IMR-90 (cell line): ENCODE measurements around the gene GAL3ST3. TPM values are rescaled to one million over a fixed set of nuclear protein-coding genes. Genes with fewer than 3 reads are reported as not detected.

Experiments used
- ATAC-seq: fragments of 200-7000 bp; cut with Tn5 transposase; 2 replicates; pipeline ENCODE4 v1.9.1; 2020; ENCODE audit warnings: low read depth, mild to moderate bottlenecking, moderate library complexity
- BruUV-seq: library from RNA; stranded (reverse); fragments of 400-500 nt; replicated peaks from 2 replicates; lab custom pipeline; 2021; lab: Mats Ljungman, UMichigan
- CTCF ChIA-PET: fragments of 300-600 bp; formaldehyde crosslinking; extraction: SDS; loops from one replicate; lab custom pipeline; 2021; ENCODE audit warnings: antibody characterized with exemption; lab: Yijun Ruan, JAX
- POLR2A ChIA-PET: fragments of 300-600 bp; sonication (Branson Sonifier 250); formaldehyde crosslinking; loops from one replicate; lab custom pipeline; 2022; ENCODE audit warnings: antibody characterized with exemption; ENCODE audit not compliant: unreplicated experiment; lab: Charles Lee
- DNase-seq: peaks from one replicate; pipeline ENCODE4 v3.0.0; 2013
- H2AFZ ChIP-seq: replicated peaks from 2 replicates; pipeline ENCODE3; 2013; ENCODE audit warnings: low read length, mild to moderate bottlenecking; ENCODE audit not compliant: poor library complexity
- H2AK5ac ChIP-seq: 2 replicates; pipeline ENCODE4 v1.6.1; 2013; ENCODE audit warnings: low read depth, low read length, inconsistent platforms
- H2AK9ac ChIP-seq: replicated peaks from 2 replicates; pipeline ENCODE3; 2013; ENCODE audit warnings: mild to moderate bottlenecking, low read depth, low read length, moderate library complexity; ENCODE audit not compliant: poor library complexity
- H2BK120ac ChIP-seq: 2 replicates; pipeline ENCODE4 v1.6.1; 2013; ENCODE audit warnings: low read depth, low read length, inconsistent platforms
- H2BK15ac ChIP-seq: 3 replicates; pipeline ENCODE4 v1.6.1; 2013; ENCODE audit warnings: low read depth, low read length, inconsistent platforms
- H2BK20ac ChIP-seq: 2 replicates; pipeline ENCODE4 v1.6.1; 2013; ENCODE audit warnings: low read depth, mild to moderate bottlenecking, inconsistent platforms, low read length, moderate library complexity
- H2BK5ac ChIP-seq: 2 replicates; pipeline ENCODE4 v1.6.1; 2013; ENCODE audit warnings: mild to moderate bottlenecking, low read depth, low read length, inconsistent platforms; ENCODE audit not compliant: poor library complexity, severe bottlenecking
- H3K14ac ChIP-seq: replicated peaks from 2 replicates; pipeline ENCODE4 v1.6.1; 2013; ENCODE audit warnings: low read depth, low read length, inconsistent platforms
- H3K18ac ChIP-seq: 2 replicates; pipeline ENCODE4 v1.6.1; 2013; ENCODE audit warnings: low read depth, low read length, control low read depth
- H3K23ac ChIP-seq: 2 replicates; pipeline ENCODE4 v1.6.1; 2013; ENCODE audit warnings: low read depth, low read length, inconsistent platforms
- H3K27ac ChIP-seq: 2 replicates; pipeline ENCODE4 v1.5.1; 2013; ENCODE audit warnings: mild to moderate bottlenecking, control low read depth, low read length; ENCODE audit not compliant: insufficient read depth
- H3K27me3 ChIP-seq: 2 replicates; pipeline ENCODE4 v1.6.1; 2013; ENCODE audit warnings: low read length; ENCODE audit not compliant: control insufficient read depth, insufficient read depth
- H3K36me3 ChIP-seq: 2 replicates; pipeline ENCODE4 v1.6.1; 2013; ENCODE audit warnings: low read length, mixed read lengths; ENCODE audit not compliant: control insufficient read depth, insufficient read depth
- H3K4ac ChIP-seq: 2 replicates; pipeline ENCODE4 v1.6.1; 2013; ENCODE audit warnings: low read depth, low read length, inconsistent platforms
- H3K4me1 ChIP-seq: 2 replicates; pipeline ENCODE4 v1.6.1; 2013; ENCODE audit warnings: low read length, mixed read lengths; ENCODE audit not compliant: control insufficient read depth, insufficient read depth
- H3K4me2 ChIP-seq: 2 replicates; pipeline ENCODE4 v1.6.1; 2013; ENCODE audit warnings: low read depth, mild to moderate bottlenecking, control low read depth, low read length, moderate library complexity
- H3K4me3 ChIP-seq: 2 replicates; pipeline ENCODE4 v1.5.1; 2013; ENCODE audit warnings: low read depth, mild to moderate bottlenecking, control low read depth, low read length, moderate library complexity; ENCODE audit not compliant: insufficient read depth
- H3K56ac ChIP-seq: 2 replicates; pipeline ENCODE4 v1.6.1; 2013; ENCODE audit warnings: low read length, inconsistent platforms; ENCODE audit not compliant: insufficient read depth; ENCODE audit errors: extremely low read depth
- H3K79me1 ChIP-seq, 2 experiments: 2 replicates each; pipeline ENCODE4 v1.6.1; 2013; ENCODE audit warnings: low read length in 2 of 2, inconsistent platforms in 1 of 2, low read depth in 1 of 2
- H3K9ac ChIP-seq: 2 replicates; pipeline ENCODE4 v1.6.1; 2013; ENCODE audit warnings: low read depth, low read length, control low read depth
- H3K9me1 ChIP-seq: 2 replicates; pipeline ENCODE4 v1.6.1; 2013; ENCODE audit warnings: low read length, inconsistent platforms; ENCODE audit not compliant: insufficient read depth
- H3K9me3 ChIP-seq: 2 replicates; pipeline ENCODE4 v1.6.1; 2013; ENCODE audit warnings: low read length; ENCODE audit not compliant: control insufficient read depth, insufficient read depth
- H4K20me1 ChIP-seq: 2 replicates; pipeline ENCODE4 v1.6.1; 2013; ENCODE audit warnings: low read length, inconsistent platforms; ENCODE audit not compliant: insufficient read depth
- H4K5ac ChIP-seq: 2 replicates; pipeline ENCODE4 v1.6.1; 2013; ENCODE audit warnings: mild to moderate bottlenecking, low read depth, low read length, control low read depth
- H4K8ac ChIP-seq, 2 experiments: 2 replicates each; pipeline ENCODE4 v1.6.1; 2013; ENCODE audit warnings: low read depth in 2 of 2, low read length in 2 of 2, control low read depth in 1 of 2, inconsistent platforms in 1 of 2
- H4K91ac ChIP-seq: 2 replicates; pipeline ENCODE4 v1.6.1; 2013; ENCODE audit warnings: low read depth, low read length, inconsistent platforms; ENCODE audit not compliant: insufficient read depth
- CEBPB ChIP-seq: IDR thresholded peaks from 2 replicates; pipeline ENCODE4 v1.6.1; 2012; ENCODE audit warnings: low read depth, low read length, improper control_type of control experiment
- CHD1 ChIP-seq: IDR thresholded peaks from 2 replicates; pipeline ENCODE4 v1.6.1; 2012; ENCODE audit warnings: low read depth, low read length, improper control_type of control experiment
- FOS ChIP-seq: fragments of 150-350 bp; IDR thresholded peaks from 2 replicates; pipeline ENCODE4 v1.6.1; 2016; ENCODE audit warnings: low read depth, low read length
- MXI1 ChIP-seq: IDR thresholded peaks from 2 replicates; pipeline ENCODE4 v1.6.1; 2012; ENCODE audit warnings: low read depth, mild to moderate bottlenecking, low read length, moderate library complexity, borderline replicate concordance
- NFE2L2 ChIP-seq: fragments of 150-350 bp; IDR thresholded peaks from 2 replicates; pipeline ENCODE4 v1.6.1; 2016; ENCODE audit warnings: low read depth, mild to moderate bottlenecking, low read length
- RAD21 ChIP-seq: IDR thresholded peaks from 2 replicates; pipeline ENCODE4 v1.6.1; 2012; ENCODE audit warnings: low read length, improper control_type of control experiment
- RCOR1 ChIP-seq: IDR thresholded peaks from 2 replicates; pipeline ENCODE4 v1.6.1; 2012; ENCODE audit warnings: mild to moderate bottlenecking, low read length, improper control_type of control experiment; ENCODE audit not compliant: insufficient replicate concordance
- RFX5 ChIP-seq: IDR thresholded peaks from 2 replicates; pipeline ENCODE4 v1.8.0; 2012; ENCODE audit warnings: low read depth, mild to moderate bottlenecking, low read length, moderate library complexity
- SMC3 ChIP-seq: fragments of 150-350 bp; IDR thresholded peaks from 2 replicates; pipeline ENCODE4 v1.6.1; 2016; ENCODE audit warnings: low read depth, mild to moderate bottlenecking, antibody characterized with exemption, low read length, moderate library complexity
- WGBS, 2 experiments: methylation state at CpG; one replicate each; pipeline versions ENCODE4 v1.1.5 to v1.1.7; 2013; ENCODE audit warnings: missing lambda C conversion rate in 2 of 2; ENCODE audit not compliant: insufficient read length in 1 of 2; ENCODE audit errors: extremely low coverage in 2 of 2; 5-methylcytosine and 5-hydroxymethylcytosine counted together
- dilution Hi-C: fragments of 300-500 bp; cut with HindIII; formaldehyde crosslinking; loops from one replicate; pipeline ENCODE4 v1.14.3; 2018; ENCODE audit warnings: low sequenced_read_pairs; ENCODE audit not compliant: unreplicated experiment
- in situ Hi-C: fragments of 300-500 bp; cut with MboI; formaldehyde crosslinking; loops from 3 replicates; pipeline ENCODE4 v1.14.3; 2019; ENCODE audit warnings: low sequenced_read_pairs, inconsistent platforms, mixed read lengths
- intact Hi-C: fragments of 100-400 bp; cut with micrococcal nuclease; formaldehyde crosslinking; loops from 2 replicates; pipeline ENCODE4 v1.10.0; 2022
- polyA plus RNA-seq, 3 experiments: library from polyadenylated mRNA; depleted of rRNA; stranded (reverse); fragments of >200 nt; gene quantifications; 2 replicates each; pipeline ENCODE4 v1.2.3, GENCODE V29; 2012; ENCODE audit warnings: low replicate concordance in 1 of 3
- total RNA-seq: library from RNA; depleted of rRNA; stranded (reverse); fragments of >200 nt; gene quantifications from 2 replicates; pipeline ENCODE4 v1.2.3, GENCODE V29; 2012
- TF ChIP-seq, protein P1 (sequence below): fragments of 150-350 bp; IDR thresholded peaks from 2 replicates; pipeline ENCODE4 v1.6.1; 2017; ENCODE audit warnings: mild to moderate bottlenecking, antibody characterized with exemption, low read length, low read depth
- TF ChIP-seq, protein P2 (sequence below): fragments of 150-350 bp; IDR thresholded peaks from 2 replicates; pipeline ENCODE4 v1.6.1; 2016; ENCODE audit warnings: low read depth, mild to moderate bottlenecking, low read length, moderate library complexity, borderline replicate concordance

Gene GAL3ST3
- total and polyA plus RNA-seq, 2 of the 4 experiments (the other 2 are of a cell fraction): 0.19 TPM; not detected in 1

DNA sequence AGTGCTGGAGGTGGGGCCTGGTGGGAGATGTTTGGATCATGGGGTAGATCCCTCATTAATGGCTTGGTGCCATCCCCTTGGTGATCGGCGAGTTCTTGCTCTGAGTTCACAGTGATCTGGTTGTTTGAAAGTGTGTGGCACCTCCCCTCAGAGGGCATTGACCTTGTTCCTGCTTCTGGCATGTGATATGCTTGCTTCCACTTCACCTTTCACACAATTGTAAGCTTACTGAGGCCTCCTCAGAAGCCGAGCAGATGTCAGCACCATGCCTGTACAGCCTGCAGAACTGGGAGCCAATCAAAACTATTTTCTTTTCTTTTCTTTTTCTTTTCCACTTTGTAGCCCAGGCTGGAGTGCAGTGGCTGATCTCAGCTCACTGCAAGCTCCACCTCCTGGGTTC, 11.6 kb downstream of the GAL3ST3 start:
- Histone ChIP-seq H3K4me2 (no peak overlapping the region), H3K4me3 (no peak overlapping the region), H3K79me1 (no peaks in the 10 kb centered on the region), H3K23ac (no peak overlapping the region), H3K9ac (no peak overlapping the region), H3K14ac (no peak overlapping the region), H3K4ac (no peak overlapping the region), H4K20me1 (0 out of 2 replicates have a peak, but pooled peaks cover 3% of the 10 kb centered on the region), H4K91ac (no peak overlapping the region), H3K27ac (no peak overlapping the region), H2AK9ac (no peak overlapping the region), H3K9me3 (peaks cover 7% of the 10 kb centered on the region; the same call in 1 of the 2 replicates), H2BK120ac (no peak overlapping the region), H2AFZ (no peak overlapping the region), H4K5ac (no peak overlapping the region), H3K36me3 (no peaks in the 10 kb centered on the region), H3K4me1 (no peaks in the 10 kb centered on the region; the same call in 1 of the 2 replicates), H3K27me3 (peaks cover 14% of the 10 kb centered on the region), H4K8ac (no peak overlapping the region), H2AK5ac (no peak overlapping the region), H3K56ac (no peak overlapping the region), H3K9me1 (no peaks in the 10 kb centered on the region), H2BK5ac (no peak overlapping the region), H3K18ac (no peak overlapping the region), H2BK15ac (no peak overlapping the region), H2BK20ac (no peak overlapping the region)
- WGBS, 2 experiments: no CpG with 5 or more reads among the region's 3 CpGs
- dilution Hi-C loops: no loop called here
- ChIA-PET POLR2A (interaction anchor here (0.5 kb wide), 1 partner anchor 45 kb away, joined by 3 read pairs; no protein-coding TSS in a partner anchor), CTCF (no interaction called here)
- no peak for ATAC-seq
- DNase-seq: no peak
- no peak for TF ChIP-seq RAD21
- TF ChIP-seq SMC3: no peak
- TF ChIP-seq CEBPB: no peak
- TF ChIP-seq MXI1: no peak
- TF ChIP-seq, protein P1, sequence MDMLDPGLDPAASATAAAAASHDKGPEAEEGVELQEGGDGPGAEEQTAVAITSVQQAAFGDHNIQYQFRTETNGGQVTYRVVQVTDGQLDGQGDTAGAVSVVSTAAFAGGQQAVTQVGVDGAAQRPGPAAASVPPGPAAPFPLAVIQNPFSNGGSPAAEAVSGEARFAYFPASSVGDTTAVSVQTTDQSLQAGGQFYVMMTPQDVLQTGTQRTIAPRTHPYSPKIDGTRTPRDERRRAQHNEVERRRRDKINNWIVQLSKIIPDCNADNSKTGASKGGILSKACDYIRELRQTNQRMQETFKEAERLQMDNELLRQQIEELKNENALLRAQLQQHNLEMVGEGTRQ: no peak
- TF ChIP-seq, protein P2, sequence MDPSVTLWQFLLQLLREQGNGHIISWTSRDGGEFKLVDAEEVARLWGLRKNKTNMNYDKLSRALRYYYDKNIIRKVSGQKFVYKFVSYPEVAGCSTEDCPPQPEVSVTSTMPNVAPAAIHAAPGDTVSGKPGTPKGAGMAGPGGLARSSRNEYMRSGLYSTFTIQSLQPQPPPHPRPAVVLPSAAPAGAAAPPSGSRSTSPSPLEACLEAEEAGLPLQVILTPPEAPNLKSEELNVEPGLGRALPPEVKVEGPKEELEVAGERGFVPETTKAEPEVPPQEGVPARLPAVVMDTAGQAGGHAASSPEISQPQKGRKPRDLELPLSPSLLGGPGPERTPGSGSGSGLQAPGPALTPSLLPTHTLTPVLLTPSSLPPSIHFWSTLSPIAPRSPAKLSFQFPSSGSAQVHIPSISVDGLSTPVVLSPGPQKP: no peak
- no peak for TF ChIP-seq CHD1
- no peak for TF ChIP-seq NFE2L2
- no peak for TF ChIP-seq RCOR1
- no peak for TF ChIP-seq RFX5
- no peak for TF ChIP-seq FOS
- BruUV-seq: no TSS peak
- in situ Hi-C loops: no loop called here
- intact Hi-C loops: no loop called here
